Endothelial cell of umbilical vein (primary cell): Measurements from ENCODE around the gene PUS10. TPM values are rescaled to one million over a fixed set of nuclear protein-coding genes. Genes with fewer than 3 reads are reported as not detected.

Experiments
- BruUV-seq: library from RNA; stranded (reverse); fragments of 400-500 nt; replicated peaks from 2 replicates; lab custom pipeline; 2021; lab: Mats Ljungman, UMichigan
- CTCF ChIA-PET: fragments of 300-600, 350-600 bp; sonication (Branson Sonifier 250); formaldehyde crosslinking; loops from one replicate; lab custom pipeline; 2021; ENCODE audit warnings: antibody characterized with exemption, inconsistent platforms; lab: Charles Lee
- POLR2A ChIA-PET: fragments of 300-600, 350-600 bp; sonication (Branson Sonifier 250); formaldehyde crosslinking; loops from one replicate; lab custom pipeline; 2021; ENCODE audit warnings: antibody characterized with exemption, inconsistent platforms; lab: Charles Lee
- DNase-seq: peaks from one replicate; pipeline ENCODE4 v3.0.0-alpha.2; 2011; ENCODE audit warnings: low read depth, low spot score
- FAIRE-seq: peaks from 2 replicates; lab custom pipeline; 2011; peaks lifted over from hg19 to GRCh38; lab: Jason Lieb, UNC
- H2AFZ ChIP-seq: 2 replicates; pipeline ENCODE4 v1.6.0; 2012; ENCODE audit warnings: low read depth, low read length, control low read depth, inconsistent platforms
- H3K27ac ChIP-seq: 2 replicates; pipeline ENCODE4 v1.5.1; 2011; ENCODE audit warnings: low read depth, mild to moderate bottlenecking, control low read depth, low read length, moderate library complexity; ENCODE audit not compliant: insufficient read depth
- H3K27me3 ChIP-seq, 2 experiments: 2 replicates each; pipeline versions ENCODE4 v1.6.0 to v1.6.1; 2011; ENCODE audit warnings: low read length in 2 of 2, mixed read lengths in 1 of 2; ENCODE audit not compliant: control insufficient read depth in 2 of 2, insufficient read depth in 2 of 2
- H3K36me3 ChIP-seq, 2 experiments: 2 replicates in 1 of 2; 3 replicates in 1 of 2; pipeline ENCODE4 v1.5.1; 2011; ENCODE audit warnings: low read length in 2 of 2, mild to moderate bottlenecking in 1 of 2, moderate library complexity in 1 of 2; ENCODE audit not compliant: control insufficient read depth in 2 of 2, insufficient read depth in 2 of 2; ENCODE audit errors: extremely low read depth in 1 of 2
- H3K4me1 ChIP-seq: 3 replicates; pipeline ENCODE4 v1.5.1; 2011; ENCODE audit warnings: mild to moderate bottlenecking, low read length; ENCODE audit not compliant: control insufficient read depth, insufficient read depth; ENCODE audit errors: extremely low read depth
- H3K4me2 ChIP-seq: 2 replicates; pipeline ENCODE4 v1.6.1; 2011; ENCODE audit warnings: low read length, control low read depth, mixed read lengths; ENCODE audit not compliant: insufficient read depth
- H3K4me3 ChIP-seq, 3 experiments: fragments of 200-600 bp in 1 of 3; sonication (generic), shearing (Covaris generic) in 1 of 3; replicated peaks in 1 of 3; 2 replicates each; pipeline ENCODE4 v1.5.1; 2011 to 2016; ENCODE audit warnings: control low read depth in 3 of 3, low read length in 3 of 3, mild to moderate bottlenecking in 2 of 3, inconsistent platforms in 1 of 3, low read depth in 1 of 3, moderate library complexity in 1 of 3; ENCODE audit not compliant: insufficient read depth in 1 of 3
- H3K79me2 ChIP-seq: 2 replicates; pipeline ENCODE4 v1.6.0; 2012; ENCODE audit warnings: low read length, inconsistent platforms; ENCODE audit not compliant: control insufficient read depth, insufficient read depth
- H3K9ac ChIP-seq: replicated peaks from 2 replicates; pipeline ENCODE3; 2011; ENCODE audit warnings: low read length, control low read depth; ENCODE audit not compliant: insufficient read depth; ENCODE audit errors: extremely low read depth
- H3K9me1 ChIP-seq: replicated peaks from 3 replicates; pipeline ENCODE4 v1.6.0; 2011; ENCODE audit warnings: mild to moderate bottlenecking, low read length; ENCODE audit not compliant: control insufficient read depth, insufficient read depth; ENCODE audit errors: extremely low read depth
- H3K9me3 ChIP-seq: replicated peaks from 2 replicates; pipeline ENCODE4 v1.5.1; 2012; ENCODE audit warnings: low read length, inconsistent platforms; ENCODE audit not compliant: control insufficient read depth, insufficient read depth
- H4K20me1 ChIP-seq: replicated peaks from 2 replicates; pipeline ENCODE3; 2011; ENCODE audit warnings: mild to moderate bottlenecking, low read length; ENCODE audit not compliant: control insufficient read depth, insufficient read depth; ENCODE audit errors: extremely low read depth
- CTCF ChIP-seq, 2 donors: IDR thresholded peaks; 1 replicate in 1 of 2; 2 replicates in 1 of 2; pipeline ENCODE4 v1.5.1; 2011; ENCODE audit warnings: low read length in 2 of 2, mild to moderate bottlenecking in 2 of 2, moderate library complexity in 2 of 2, control low read depth in 1 of 2, inconsistent platforms in 1 of 2, low read depth in 1 of 2; ENCODE audit not compliant: insufficient read depth in 1 of 2; ENCODE audit errors: extremely low read depth in 1 of 2
- EZH2 ChIP-seq: IDR thresholded peaks from 2 replicates; pipeline ENCODE4 v1.6.1; 2012; ENCODE audit warnings: borderline replicate concordance, low read depth, mild to moderate bottlenecking, moderate library complexity, low read length, inconsistent platforms; ENCODE audit not compliant: severe bottlenecking
- FOS ChIP-seq: IDR thresholded peaks from 2 replicates; pipeline ENCODE4 v1.6.1; 2011; ENCODE audit warnings: mild to moderate bottlenecking, low read length, moderate library complexity, borderline replicate concordance; ENCODE audit not compliant: insufficient read depth
- GATA2 ChIP-seq: IDR thresholded peaks from 2 replicates; pipeline ENCODE4 v1.7.0; 2011; ENCODE audit warnings: low read depth, mild to moderate bottlenecking, moderate library complexity, mixed read lengths, low read length; ENCODE audit not compliant: insufficient read length, insufficient read depth
- JUN ChIP-seq: IDR thresholded peaks from 2 replicates; pipeline ENCODE4 v1.6.1; 2011; ENCODE audit warnings: borderline replicate concordance, low read depth; ENCODE audit not compliant: insufficient read length, insufficient read depth
- MYC ChIP-seq: IDR thresholded peaks from one replicate; pipeline ENCODE4 v1.6.1; 2011; ENCODE audit warnings: mild to moderate bottlenecking, low read depth, low read length
- POLR2A ChIP-seq: IDR thresholded peaks from 2 replicates; pipeline ENCODE4 v1.6.1; 2012; ENCODE audit warnings: low read depth, mild to moderate bottlenecking, control low read depth, low read length
- POLR2AphosphoS5 ChIP-seq: IDR thresholded peaks from 2 replicates; pipeline ENCODE4 v1.6.1; 2012; ENCODE audit warnings: low read depth, mild to moderate bottlenecking, control low read depth, low read length, moderate library complexity; ENCODE audit not compliant: insufficient read depth
- dilution Hi-C: fragments of 300-500 bp; cut with MboI; formaldehyde crosslinking; loops from one replicate; pipeline ENCODE4 v1.15.0; 2019; ENCODE audit warnings: low sequenced_read_pairs; ENCODE audit not compliant: extremely low pct_ligation_motif_present
- intact Hi-C: fragments of 100-400 bp; cut with micrococcal nuclease; formaldehyde crosslinking; loops from one replicate; pipeline ENCODE4 v1.10.0; 2022
- polyA plus RNA-seq, 4 experiments: library from polyadenylated mRNA; depleted of rRNA in 3 of 4; stranded (reverse) in 3 of 4; unstranded in 1 of 4; fragments of >200 nt; gene quantifications; 2 replicates each; pipeline versions ENCODE4 v1.2.1 to v1.2.3, GENCODE V29; 2011 to 2012; ENCODE audit warnings: missing spikeins in 1 of 4
- total RNA-seq: library from RNA; stranded (reverse); gene quantifications from 2 replicates; pipeline ENCODE4 v1.2.3, GENCODE V29; 2021
- TF ChIP-seq, protein P1 (sequence below): IDR thresholded peaks from 2 replicates; pipeline ENCODE4 v1.6.1; 2011; ENCODE audit not compliant: insufficient read depth, insufficient read length

The PUS10 gene
- total and polyA plus RNA-seq, 2 donors (not counting 3 experiments of a cell fraction or from before 2014, with no cell fraction given) = 3.7 to 10.3 TPM

DNA sequence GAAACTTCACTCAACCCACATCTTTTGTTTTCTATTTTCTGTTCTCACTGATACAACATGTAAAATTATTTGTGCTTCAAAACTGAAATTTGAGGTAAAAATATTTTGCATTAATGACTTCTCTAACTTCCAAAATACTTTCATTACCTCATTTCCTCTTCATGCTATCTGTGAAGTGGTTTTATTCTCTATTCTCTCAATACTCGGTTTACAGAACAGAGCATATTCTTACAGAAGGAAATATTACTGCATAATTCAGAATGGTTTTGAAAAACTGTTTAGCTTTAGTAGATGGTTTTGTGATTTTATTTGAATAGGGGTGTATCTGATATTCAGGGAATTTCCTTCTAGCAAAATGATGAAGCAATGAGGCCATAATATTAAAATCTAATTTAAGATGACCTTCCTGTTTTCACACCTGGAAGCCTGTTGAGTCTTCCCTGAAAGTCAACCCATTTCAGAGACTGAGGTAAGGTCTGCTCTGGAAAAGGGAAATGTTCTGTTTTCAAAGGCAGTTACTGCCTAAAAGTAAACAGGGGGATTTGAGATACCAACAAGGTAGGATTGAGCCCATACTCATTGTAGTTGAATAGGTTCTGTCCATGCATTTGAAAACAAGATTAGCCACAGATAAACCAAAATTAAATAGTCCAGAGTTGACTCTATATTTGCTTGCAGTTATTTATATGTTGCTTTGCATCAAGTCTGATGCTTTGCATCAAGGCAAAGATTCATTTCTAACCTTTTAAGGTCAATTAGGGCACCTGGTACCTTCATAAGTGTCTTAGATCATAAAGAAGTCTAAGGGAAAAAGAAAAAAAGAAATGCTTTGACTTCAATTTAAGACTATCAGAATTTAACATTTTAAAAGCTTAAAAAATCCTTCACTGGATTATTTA lies 51.3 kb downstream of the PUS10 start:
- Histone ChIP-seq H3K4me1 (no peaks in the 10 kb centered on the region), H3K9me1 (no peaks in the 10 kb centered on the region), H3K27ac (no peak overlapping the region), H3K4me3 (no peak overlapping the region), H3K9ac (no peak overlapping the region), H4K20me1 (no peaks in the 10 kb centered on the region), H3K9me3 (no peaks in the 10 kb centered on the region), H3K4me2 (no peak overlapping the region), H3K79me2 (no peaks in the 10 kb centered on the region), H2AFZ (no peak overlapping the region), H3K27me3 (no peaks in the 10 kb centered on the region), H3K36me3 (no peaks in the 10 kb centered on the region)
- dilution Hi-C loops (no loop called here), intact Hi-C loops (no loop called here)
- BruUV-seq = no TSS peak
- CTCF ChIA-PET = interaction anchor here (0.8 to 2.7 kb wide), 4 partner anchors 11 to 84 kb away, joined by 3 to 14 read pairs (median 4); no protein-coding TSS in a partner anchor
- DNase-seq (no peak), FAIRE-seq (no peak)
- POLR2A ChIA-PET = no interaction called here
- TF ChIP-seq CTCF (IDR thresholded peaks at IDR 0.05; ENCODE audit: extremely low read depth in 1 of 2, insufficient read depth in 1 of 2, low read depth in 1 of 2, low read length in 2 of 2) (no peak), POLR2A (no peak), FOS (no peak), EZH2 (no peak), GATA2 (no peak), MYC (no peak), JUN (no peak), POLR2AphosphoS5 (no peak)
- TF ChIP-seq, protein P1, sequence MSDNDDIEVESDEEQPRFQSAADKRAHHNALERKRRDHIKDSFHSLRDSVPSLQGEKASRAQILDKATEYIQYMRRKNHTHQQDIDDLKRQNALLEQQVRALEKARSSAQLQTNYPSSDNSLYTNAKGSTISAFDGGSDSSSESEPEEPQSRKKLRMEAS = no peak
